Measurements from ENCODE around the gene NFE2L2. TPM values are rescaled to one million over a fixed set of nuclear protein-coding genes. Genes with fewer than 3 reads are reported as not detected.
A peak's percentile ranks its signal among the peaks of the same experiment; 100 is the strongest.

The NFE2L2 gene
- total and polyA plus RNA-seq, 9 of the 15 experiments (the other 6 are each of a cell fraction or from before 2014, with no cell fraction given) = 29.3 to 120 (median 59.3) TPM

GRCh38 chr2:177285892-177286715, 21.6 kb upstream of the NFE2L2 start (continued):
- TF ChIP-seq ETV1 (tag; conservative IDR thresholded peaks at IDR 0.05; ENCODE audit: low read depth) = no peak
- TF ChIP-seq HINFP (tag; conservative IDR thresholded peaks at IDR 0.05; ENCODE audit: low read depth) = no peak
- TF ChIP-seq ZNF347 (CRISPR knock-in tag; IDR thresholded peaks at IDR 0.05; ENCODE audit: low read depth) = no peak
- TF ChIP-seq KAT2B (IDR thresholded peaks at IDR 0.05; ENCODE audit: low read depth, low read length) = no peak
- TF ChIP-seq U2AF1 (optimal IDR thresholded peaks at IDR 0.05; ENCODE audit: low read depth, low read length) = no peak
- no peak for TF ChIP-seq L3MBTL2 (IDR thresholded peaks at IDR 0.05)
- TF ChIP-seq, protein P1, sequence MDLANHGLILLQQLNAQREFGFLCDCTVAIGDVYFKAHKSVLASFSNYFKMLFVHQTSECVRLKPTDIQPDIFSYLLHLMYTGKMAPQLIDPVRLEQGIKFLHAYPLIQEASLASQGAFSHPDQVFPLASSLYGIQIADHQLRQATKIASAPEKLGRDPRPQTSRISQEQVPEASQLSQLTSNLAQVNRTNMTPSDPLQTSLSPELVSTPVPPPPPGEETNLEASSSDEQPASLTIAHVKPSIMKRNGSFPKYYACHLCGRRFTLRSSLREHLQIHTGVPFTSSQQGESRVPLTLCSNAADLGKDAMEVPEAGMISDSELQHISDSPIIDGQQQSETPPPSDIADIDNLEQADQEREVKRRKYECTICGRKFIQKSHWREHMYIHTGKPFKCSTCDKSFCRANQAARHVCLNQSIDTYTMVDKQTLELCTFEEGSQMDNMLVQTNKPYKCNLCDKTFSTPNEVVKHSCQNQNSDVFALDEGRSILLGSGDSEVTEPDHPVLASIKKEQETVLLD (IDR thresholded peaks at IDR 0.05) = no peak
- TF ChIP-seq GABPB2 (CRISPR knock-in tag; conservative IDR thresholded peaks at IDR 0.05) = no peak
- no peak for TF ChIP-seq CCNT2 (IDR thresholded peaks at IDR 0.05; ENCODE audit: borderline replicate concordance, extremely low read depth, insufficient read length, low read depth, low read length)
- no peak for TF ChIP-seq BMI1 (IDR thresholded peaks at IDR 0.05; ENCODE audit: low read length)
- TF ChIP-seq CBX5 (IDR thresholded peaks at IDR 0.05; ENCODE audit: borderline replicate concordance, low read depth) = no peak
- 0 out of 2 replicates have a peak, but pooled peaks have one; percentile 28 for TF ChIP-seq MAFG (tag; conservative IDR thresholded peaks at IDR 0.05)
- no peak for TF ChIP-seq MAFK (IDR thresholded peaks at IDR 0.05; ENCODE audit: low read length)
- no peak for TF ChIP-seq ARID2 (IDR thresholded peaks at IDR 0.05)
- TF ChIP-seq MCM3 (IDR thresholded peaks at IDR 0.05) = no peak
- no peak for TF ChIP-seq IRF2 (CRISPR knock-in tag; IDR thresholded peaks at IDR 0.05)
- TF ChIP-seq REST (IDR thresholded peaks at IDR 0.05; ENCODE audit: borderline replicate concordance) = peak; percentile 80
- no peak for TF ChIP-seq REST (CRISPR knock-in tag; IDR thresholded peaks at IDR 0.05; ENCODE audit: low read depth)

Data from K562 (cell line).